ENCODE measurements around the gene DUS1L. TPM values are rescaled to one million over a fixed set of nuclear protein-coding genes. Genes with fewer than 3 reads are reported as not detected.
A peak's percentile ranks its signal among the peaks of the same experiment; 100 is the strongest.

Gene DUS1L
- total RNA-seq, 1 experiment from 2014 or later, result 176 TPM

DNA sequence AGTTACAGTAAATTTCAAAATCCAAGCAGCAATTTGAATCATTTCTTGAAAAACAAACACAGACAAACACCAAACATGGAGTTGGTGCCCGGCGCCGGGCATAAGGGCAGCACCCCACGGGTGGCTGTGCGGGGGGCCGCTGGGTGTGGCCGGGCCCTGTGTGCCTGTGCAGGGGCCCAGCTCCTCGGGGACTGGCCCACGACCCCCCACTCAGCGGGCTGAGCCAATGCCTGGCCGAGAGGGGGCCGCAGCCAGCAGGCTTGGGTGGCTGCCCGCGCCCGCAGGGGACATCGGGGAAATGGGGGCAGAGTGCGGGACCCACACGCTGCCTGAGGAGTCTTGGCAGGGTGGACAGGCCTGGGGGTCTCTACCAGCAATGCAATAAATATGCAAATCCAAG is 12.8 kb upstream of the DUS1L start:
- Histone ChIP-seq H3K9me2 (ENCODE audit: insufficient read depth) (no peaks in the 10 kb centered on the region), H3K36me3 (ENCODE audit: control insufficient read depth in 1 of 2, insufficient read depth in 2 of 2, low read length in 2 of 2) (peaks cover 42% of the 10 kb centered on the region in 2 experiments), H3K79me2 (ENCODE audit: insufficient read depth, low read length) (peaks cover 2% of the 10 kb centered on the region; the same call in 1 of the 2 replicates), H2AFZ (ENCODE audit: low read depth, low read length, poor library complexity, severe bottlenecking) (no peak overlapping the region), H3K4me3 (replicated peaks in 1 of 2; ENCODE audit: low read depth in 1 of 2, low read length in 2 of 2) (no peak overlapping the region), H4K20me1 (ENCODE audit: insufficient read depth) (peaks cover 9% of the 10 kb centered on the region; the same call in 1 of the 2 replicates), H3K4me2 (ENCODE audit: low read length) (no peak overlapping the region), H3K9me3 (ENCODE audit: control insufficient read depth in 1 of 2, insufficient read depth in 1 of 2, low read depth in 1 of 2, low read length in 2 of 2) (no peaks in the 10 kb centered on the region), H3K27me3 (ENCODE audit: insufficient read depth, low read length) (no peaks in the 10 kb centered on the region), H3K27ac (ENCODE audit: low read depth, low read length) (no peak overlapping the region), H3K4me1 (ENCODE audit: control insufficient read depth in 1 of 2, insufficient read depth in 2 of 2, low read length in 2 of 2) (no peaks in the 10 kb centered on the region), H3K9ac (ENCODE audit: low read length) (no peak overlapping the region)
- ChIA-PET RAD21 (ENCODE audit: low non-redundant PET in 1 of 2, low total read pairs in 2 of 2, uncharacterized antibody in 2 of 2, unreplicated experiment in 2 of 2) (no interaction called here), CTCF (no interaction called here), POLR2A (no interaction called here)
- DNase-seq (ENCODE audit: low read depth, low spot score) (no peak), ATAC-seq (no peak)
- BruUV-seq (replicated peaks), result no TSS peak
- TF ChIP-seq CEBPB (IDR thresholded peaks at IDR 0.05; ENCODE audit: low read depth), result no peak
- no peak for TF ChIP-seq TCF7L2 (IDR thresholded peaks at IDR 0.05; ENCODE audit: borderline replicate concordance, extremely low read depth, insufficient read depth, insufficient read length)
- TF ChIP-seq CBX3 (IDR thresholded peaks at IDR 0.05; ENCODE audit: low read depth), result no peak
- TF ChIP-seq, protein P1, sequence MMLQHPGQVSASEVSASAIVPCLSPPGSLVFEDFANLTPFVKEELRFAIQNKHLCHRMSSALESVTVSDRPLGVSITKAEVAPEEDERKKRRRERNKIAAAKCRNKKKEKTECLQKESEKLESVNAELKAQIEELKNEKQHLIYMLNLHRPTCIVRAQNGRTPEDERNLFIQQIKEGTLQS (IDR thresholded peaks at IDR 0.05), result no peak
- TF ChIP-seq JUND (IDR thresholded peaks at IDR 0.05), result no peak
- no peak for TF ChIP-seq EGR1 (IDR thresholded peaks at IDR 0.05; ENCODE audit: low read depth)
- no peak for TF ChIP-seq YY1 (IDR thresholded peaks at IDR 0.05; ENCODE audit: extremely low read depth, insufficient replicate concordance, low read depth, low read length)
- no peak for TF ChIP-seq POLR2AphosphoS5 (IDR thresholded peaks at IDR 0.05; ENCODE audit: low read depth, low read length)
- intact Hi-C loops (cut with micrococcal nuclease), result no loop called here

DNA sequence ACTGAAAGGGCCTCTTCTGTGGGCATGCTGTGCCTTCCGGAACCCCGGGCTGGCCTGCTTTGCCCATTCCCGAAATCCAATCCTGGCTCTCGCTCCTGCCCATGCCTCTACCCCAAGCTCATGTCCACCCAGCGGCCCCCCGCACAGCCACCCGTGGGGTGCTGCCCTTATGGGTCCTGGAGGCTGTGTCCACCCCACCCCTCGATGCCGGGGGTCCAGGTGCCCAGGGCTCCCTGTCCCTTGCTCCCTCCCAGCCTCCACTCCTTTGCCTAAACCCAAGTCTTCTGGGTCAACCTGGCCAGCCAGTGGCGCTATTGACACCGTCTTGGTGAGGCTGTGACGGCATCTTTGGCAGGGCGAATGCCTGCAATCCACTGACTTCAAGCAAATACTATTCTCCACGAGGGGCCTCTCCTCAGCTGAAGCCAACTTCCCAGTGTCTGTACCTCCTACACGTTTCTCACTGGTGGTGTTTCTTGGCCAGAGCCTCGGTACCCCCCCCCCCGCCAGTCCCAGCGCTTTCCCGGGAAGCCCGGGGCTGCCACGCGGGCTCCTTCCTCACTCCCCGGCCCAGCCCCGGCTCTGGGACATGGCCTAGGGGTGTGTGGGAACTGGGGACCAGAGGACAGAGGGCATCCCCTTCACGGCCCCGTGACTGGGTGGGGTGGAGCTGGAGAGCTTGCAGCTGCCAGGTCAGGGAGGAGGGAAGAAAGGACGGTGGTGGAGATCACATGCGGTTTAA is 12.2 kb upstream of the DUS1L start:
- Histone ChIP-seq H3K27ac (ENCODE audit: low read depth, low read length) (no peak overlapping the region), H3K4me2 (ENCODE audit: low read length) (no peak overlapping the region), H2AFZ (ENCODE audit: low read depth, low read length, poor library complexity, severe bottlenecking) (no peak overlapping the region), H3K4me1 (ENCODE audit: control insufficient read depth in 1 of 2, insufficient read depth in 2 of 2, low read length in 2 of 2) (no peaks in the 10 kb centered on the region), H3K36me3 (ENCODE audit: control insufficient read depth in 1 of 2, insufficient read depth in 2 of 2, low read length in 2 of 2) (peaks cover 35 to 40% of the 10 kb centered on the region in 2 experiments; a peak in 3 of 4 replicates), H3K9me2 (ENCODE audit: insufficient read depth) (no peaks in the 10 kb centered on the region), H3K9me3 (ENCODE audit: control insufficient read depth in 1 of 2, insufficient read depth in 1 of 2, low read depth in 1 of 2, low read length in 2 of 2) (no peaks in the 10 kb centered on the region), H4K20me1 (ENCODE audit: insufficient read depth) (peaks cover 9% of the 10 kb centered on the region; the same call in 1 of the 2 replicates), H3K79me2 (ENCODE audit: insufficient read depth, low read length) (0 out of 2 replicates have a peak, but pooled peaks cover 2% of the 10 kb centered on the region), H3K27me3 (ENCODE audit: insufficient read depth, low read length) (no peaks in the 10 kb centered on the region), H3K9ac (ENCODE audit: low read length) (no peak overlapping the region), H3K4me3 (replicated peaks in 1 of 2; ENCODE audit: low read depth in 1 of 2, low read length in 2 of 2) (no peak overlapping the region)
- ChIA-PET CTCF (no interaction called here), RAD21 (ENCODE audit: low non-redundant PET in 1 of 2, low total read pairs in 2 of 2, uncharacterized antibody in 2 of 2, unreplicated experiment in 2 of 2) (no interaction called here), POLR2A (interaction anchor here (1.9 kb wide), 1 partner anchor 21 kb away, joined by 5 read pairs; the partner anchor contains the start of gene FASN)
- DNase-seq (ENCODE audit: low read depth, low spot score) (no peak), ATAC-seq (peak; percentile 16)
- intact Hi-C loops (cut with micrococcal nuclease), result no loop called here
- BruUV-seq (replicated peaks), result no TSS peak
- TF ChIP-seq, protein P2, sequence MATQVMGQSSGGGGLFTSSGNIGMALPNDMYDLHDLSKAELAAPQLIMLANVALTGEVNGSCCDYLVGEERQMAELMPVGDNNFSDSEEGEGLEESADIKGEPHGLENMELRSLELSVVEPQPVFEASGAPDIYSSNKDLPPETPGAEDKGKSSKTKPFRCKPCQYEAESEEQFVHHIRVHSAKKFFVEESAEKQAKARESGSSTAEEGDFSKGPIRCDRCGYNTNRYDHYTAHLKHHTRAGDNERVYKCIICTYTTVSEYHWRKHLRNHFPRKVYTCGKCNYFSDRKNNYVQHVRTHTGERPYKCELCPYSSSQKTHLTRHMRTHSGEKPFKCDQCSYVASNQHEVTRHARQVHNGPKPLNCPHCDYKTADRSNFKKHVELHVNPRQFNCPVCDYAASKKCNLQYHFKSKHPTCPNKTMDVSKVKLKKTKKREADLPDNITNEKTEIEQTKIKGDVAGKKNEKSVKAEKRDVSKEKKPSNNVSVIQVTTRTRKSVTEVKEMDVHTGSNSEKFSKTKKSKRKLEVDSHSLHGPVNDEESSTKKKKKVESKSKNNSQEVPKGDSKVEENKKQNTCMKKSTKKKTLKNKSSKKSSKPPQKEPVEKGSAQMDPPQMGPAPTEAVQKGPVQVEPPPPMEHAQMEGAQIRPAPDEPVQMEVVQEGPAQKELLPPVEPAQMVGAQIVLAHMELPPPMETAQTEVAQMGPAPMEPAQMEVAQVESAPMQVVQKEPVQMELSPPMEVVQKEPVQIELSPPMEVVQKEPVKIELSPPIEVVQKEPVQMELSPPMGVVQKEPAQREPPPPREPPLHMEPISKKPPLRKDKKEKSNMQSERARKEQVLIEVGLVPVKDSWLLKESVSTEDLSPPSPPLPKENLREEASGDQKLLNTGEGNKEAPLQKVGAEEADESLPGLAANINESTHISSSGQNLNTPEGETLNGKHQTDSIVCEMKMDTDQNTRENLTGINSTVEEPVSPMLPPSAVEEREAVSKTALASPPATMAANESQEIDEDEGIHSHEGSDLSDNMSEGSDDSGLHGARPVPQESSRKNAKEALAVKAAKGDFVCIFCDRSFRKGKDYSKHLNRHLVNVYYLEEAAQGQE (IDR thresholded peaks at IDR 0.05; ENCODE audit: low read depth), result no peak
- TF ChIP-seq POLR2A (IDR thresholded peaks at IDR 0.05; ENCODE audit: borderline replicate concordance, extremely low read depth, insufficient read depth, insufficient read length), result no peak
- no peak for TF ChIP-seq YY1 (IDR thresholded peaks at IDR 0.05; ENCODE audit: extremely low read depth, insufficient replicate concordance, low read depth, low read length)
- no peak for TF ChIP-seq JUND (IDR thresholded peaks at IDR 0.05)
- no peak for TF ChIP-seq ELF1 (IDR thresholded peaks at IDR 0.05; ENCODE audit: borderline replicate concordance, low read depth)
- TF ChIP-seq, protein P3, sequence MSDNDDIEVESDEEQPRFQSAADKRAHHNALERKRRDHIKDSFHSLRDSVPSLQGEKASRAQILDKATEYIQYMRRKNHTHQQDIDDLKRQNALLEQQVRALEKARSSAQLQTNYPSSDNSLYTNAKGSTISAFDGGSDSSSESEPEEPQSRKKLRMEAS (IDR thresholded peaks at IDR 0.05), result no peak
- no peak for TF ChIP-seq EGR1 (IDR thresholded peaks at IDR 0.05; ENCODE audit: low read depth)
- no peak for TF ChIP-seq ZFX (IDR thresholded peaks at IDR 0.05)
- TF ChIP-seq POLR2AphosphoS5 (IDR thresholded peaks at IDR 0.05; ENCODE audit: low read depth, low read length), result no peak
- no peak for TF ChIP-seq CBX3 (IDR thresholded peaks at IDR 0.05; ENCODE audit: low read depth)
- TF ChIP-seq SIN3A (IDR thresholded peaks at IDR 0.05; ENCODE audit: low read depth), result no peak
